ENCODE results near the gene SP6.

Gene SP6

GRCh38 chr17:47856830-47857229 lies 5.9 kb upstream of the SP6 start:
- Histone ChIP-seq H3K9me3 (no peaks in the 10 kb centered on the region), H3K36me3 (no peaks in the 10 kb centered on the region), H3K4me1 (ENCODE audit: control insufficient read depth in 1 of 2, insufficient read depth in 1 of 2, low read depth in 1 of 2, low read length in 1 of 2) (no peaks in the 10 kb centered on the region), H3K27ac (no peak overlapping the region), H3K27me3 (peaks cover 81% of the 10 kb centered on the region), H3K4me3 (ENCODE audit: low read depth in 1 of 2, low read length in 1 of 2) (no peak overlapping the region)
- no peak for TF ChIP-seq CTCF (IDR thresholded peaks at IDR 0.05)

GRCh38 chr17:47855737-47856136 lies 4.8 kb upstream of the SP6 start:
- H3K9me3 ChIP-seq = no peaks in the 10 kb centered on the region
- H3K27ac ChIP-seq = no peak overlapping the region
- H3K4me3 ChIP-seq (ENCODE audit: low read depth in 1 of 2, low read length in 1 of 2) = no peak overlapping the region
- no peaks in the 10 kb centered on the region for H3K36me3 ChIP-seq
- H3K4me1 ChIP-seq (ENCODE audit: control insufficient read depth in 1 of 2, insufficient read depth in 1 of 2, low read depth in 1 of 2, low read length in 1 of 2) = peaks cover 0 to 6% of the 10 kb centered on the region in 2 experiments
- peaks cover 90% of the 10 kb centered on the region for H3K27me3 ChIP-seq
- TF ChIP-seq CTCF (IDR thresholded peaks at IDR 0.05) = no peak

GRCh38 chr17:47853616-47854015 lies 2.7 kb upstream of the SP6 start:
- no peak overlapping the region for H3K27ac ChIP-seq
- no peaks in the 10 kb centered on the region for H3K36me3 ChIP-seq
- H3K4me3 ChIP-seq (ENCODE audit: low read depth in 1 of 2, low read length in 1 of 2) = no peak overlapping the region
- no peak for TF ChIP-seq CTCF (IDR thresholded peaks at IDR 0.05)
- peaks cover 0 to 7% of the 10 kb centered on the region in 2 experiments for H3K4me1 ChIP-seq (ENCODE audit: control insufficient read depth in 1 of 2, insufficient read depth in 1 of 2, low read depth in 1 of 2, low read length in 1 of 2)
- peaks cover 98% of the 10 kb centered on the region for H3K27me3 ChIP-seq
- H3K9me3 ChIP-seq = no peaks in the 10 kb centered on the region

GRCh38 chr17:47852113-47852949 lies 1.4 kb upstream of the SP6 start:
- TF ChIP-seq CTCF (IDR thresholded peaks at IDR 0.05) = no peak
- Histone ChIP-seq H3K9me3 (no peaks in the 10 kb centered on the region), H3K27me3 (peaks cover 100% of the 10 kb centered on the region), H3K36me3 (no peaks in the 10 kb centered on the region), H3K4me3 (ENCODE audit: low read depth in 1 of 2, low read length in 1 of 2) (no peak overlapping the region), H3K4me1 (ENCODE audit: control insufficient read depth in 1 of 2, insufficient read depth in 1 of 2, low read depth in 1 of 2, low read length in 1 of 2) (peaks cover 0 to 7% of the 10 kb centered on the region in 2 experiments), H3K27ac (no peak overlapping the region)

- Histone ChIP-seq H3K4me3 (ENCODE audit: low read depth in 1 of 2, low read length in 1 of 2) (no peak overlapping the region), H3K27ac (no peak overlapping the region), H3K4me1 (ENCODE audit: control insufficient read depth in 1 of 2, insufficient read depth in 1 of 2, low read depth in 1 of 2, low read length in 1 of 2) (peaks cover 0 to 7% of the 10 kb centered on the region in 2 experiments), H3K9me3 (no peaks in the 10 kb centered on the region), H3K36me3 (no peaks in the 10 kb centered on the region), H3K27me3 (peaks cover 100% of the 10 kb centered on the region)
- no peak for TF ChIP-seq CTCF (IDR thresholded peaks at IDR 0.05)
Measured at GRCh38 chr17:47851764-47852112, 775 bp upstream of the SP6 start.

Measured in neutrophil (primary cell).